VCaP (cell line): ENCODE results near the gene GNB4.

Source experiments
- H3K27ac ChIP-seq: fragments of 450-650 bp; 2 replicates; pipeline ENCODE4 v1.5.1; 2017
- CTCF ChIP-seq: fragments of 450-650 bp; conservative IDR thresholded peaks from 2 replicates; pipeline ENCODE4 v1.5.1; 2017; ENCODE audit warnings: mild to moderate bottlenecking, moderate library complexity

The GNB4 gene

GRCh38 chr3:179373938-179374337, 77.3 kb downstream of the GNB4 start:
- TF ChIP-seq CTCF: no peak
- no peak overlapping the region for H3K27ac ChIP-seq

- no peak overlapping the region for H3K27ac ChIP-seq
- no peak for TF ChIP-seq CTCF
Observed at GRCh38 chr3:179369621-179370020, 81.6 kb downstream of the GNB4 start.

- no peak for TF ChIP-seq CTCF
- no peak overlapping the region for H3K27ac ChIP-seq
Observed at GRCh38 chr3:179363332-179363731, 87.9 kb downstream of the GNB4 start.

GRCh38 chr3:179355996-179356395, 95.3 kb downstream of the GNB4 start:
- no peak overlapping the region for H3K27ac ChIP-seq
- TF ChIP-seq CTCF: no peak

GRCh38 chr3:179348325-179349013, 102.8 kb downstream of the GNB4 start:
- no peak for TF ChIP-seq CTCF
- H3K27ac ChIP-seq: peak overlapping the region; percentile 70

- H3K27ac ChIP-seq: peak within 1 kb of the TSS; percentile 70
Observed at GRCh38 chr3:179347345-179348194, 103.7 kb downstream of the GNB4 start, which contains the start of gene MFN1. Gene MFN1 (plus strand): TSS chr3:179347709. CDS start chr3:179348852, 1,143 bp downstream.

More at GRCh38 chr3:179347345-179348194, 103.7 kb downstream of the GNB4 start, which contains the start of gene MFN1:
- no peak for TF ChIP-seq CTCF
